SK-N-SH (cell line): ENCODE data around the gene MXI1. TPM values are rescaled to one million over a fixed set of nuclear protein-coding genes. Genes with fewer than 3 reads are reported as not detected.

Experiments used
- CTCF ChIA-PET: fragments of 300-600, 350-600 bp; formaldehyde crosslinking; extraction: SDS; loops from one replicate; lab custom pipeline; 2021; lab: Yijun Ruan, JAX
- POLR2A ChIA-PET: fragments of 350-600 bp; sonication (Branson Sonifier 250); formaldehyde crosslinking; extraction: SDS; loops from one replicate; lab custom pipeline; 2020; ENCODE audit warnings: antibody characterized with exemption, inconsistent platforms; lab: Yijun Ruan, JAX
- DNase-seq: peaks from one replicate; pipeline ENCODE4 v3.0.0; 2012
- H2AFZ ChIP-seq: fragments of 200-600 bp; sonication (generic); 2 replicates; pipeline ENCODE4 v1.8.1; 2016; ENCODE audit warnings: antibody characterized with exemption, mild to moderate bottlenecking, low read depth
- H3F3A ChIP-seq: fragments of 200-600 bp; sonication (generic); replicated peaks from 2 replicates; pipeline ENCODE3; 2016; ENCODE audit warnings: antibody characterized with exemption, mild to moderate bottlenecking; ENCODE audit not compliant: insufficient read depth
- H3K27ac ChIP-seq, 2 experiments: fragments of 200-500 bp in 1 of 2; fragments of 200-600 bp in 1 of 2; sonication (Bioruptor generic) in 1 of 2; sonication (generic), shearing (Covaris generic) in 1 of 2; 2 replicates each; pipeline versions ENCODE4 v1.5.1 to v1.6.1; 2014 to 2016; ENCODE audit warnings: low read depth in 2 of 2, inconsistent platforms in 1 of 2, low read length in 1 of 2, mild to moderate bottlenecking in 1 of 2, mixed read lengths in 1 of 2
- H3K27me3 ChIP-seq: fragments of 200-600 bp; sonication (generic), shearing (Covaris generic); 2 replicates; pipeline ENCODE4 v1.6.1; 2016; ENCODE audit warnings: mixed run types; ENCODE audit not compliant: insufficient read depth
- H3K36me3 ChIP-seq, 2 experiments: fragments of 200-500 bp in 1 of 2; fragments of 200-600 bp in 1 of 2; sonication (Bioruptor generic) in 1 of 2; sonication (generic) in 1 of 2; replicated peaks in 1 of 2; 2 replicates each; pipeline versions ENCODE3 to v1.5.1; 2014 to 2016; ENCODE audit warnings: low read length in 1 of 2, mild to moderate bottlenecking in 1 of 2; ENCODE audit not compliant: insufficient read depth in 2 of 2, control insufficient read depth in 1 of 2
- H3K4me1 ChIP-seq, 2 experiments: fragments of 200-500 bp in 1 of 2; fragments of 200-600 bp in 1 of 2; sonication (Bioruptor generic) in 1 of 2; sonication (generic), shearing (Covaris generic) in 1 of 2; 2 replicates each; pipeline versions ENCODE4 v1.5.1 to v1.6.1; 2014 to 2016; ENCODE audit warnings: low read depth in 1 of 2, low read length in 1 of 2, mixed run types in 1 of 2; ENCODE audit not compliant: insufficient read depth in 2 of 2, control insufficient read depth in 1 of 2
- H3K4me2 ChIP-seq: fragments of 200-600 bp; sonication (generic), shearing (Covaris generic); 2 replicates; pipeline ENCODE4 v1.6.1; 2017; ENCODE audit warnings: mixed run types
- H3K4me3 ChIP-seq, 2 experiments: fragments of 200-500 bp in 1 of 2; fragments of 200-600 bp in 1 of 2; sonication (Bioruptor generic) in 1 of 2; sonication (generic), shearing (Covaris generic) in 1 of 2; 2 replicates each; pipeline versions ENCODE4 v1.5.1 to v1.8.1; 2014 to 2016; ENCODE audit warnings: low read depth in 2 of 2, inconsistent platforms in 1 of 2, low read length in 1 of 2, mild to moderate bottlenecking in 1 of 2, mixed read lengths in 1 of 2, moderate library complexity in 1 of 2
- H3K79me2 ChIP-seq: fragments of 200-600 bp; sonication (generic); 2 replicates; pipeline ENCODE4 v1.8.1; 2017; ENCODE audit warnings: mild to moderate bottlenecking; ENCODE audit not compliant: insufficient read depth
- H3K9ac ChIP-seq: fragments of 200-600 bp; sonication (generic); 2 replicates; pipeline ENCODE4 v1.6.1; 2017; ENCODE audit warnings: mixed run types
- H3K9me2 ChIP-seq: fragments of 200-600 bp; sonication (generic); 2 replicates; pipeline ENCODE4 v1.6.1; 2017; ENCODE audit warnings: mixed run types
- H3K9me3 ChIP-seq: fragments of 200-600 bp; sonication (generic); 2 replicates; pipeline ENCODE4 v1.6.1; 2017; ENCODE audit warnings: mixed run types, mild to moderate bottlenecking, moderate library complexity
- H4K20me1 ChIP-seq: fragments of 200-600 bp; sonication (generic); 2 replicates; pipeline ENCODE4 v1.6.1; 2017; ENCODE audit warnings: mild to moderate bottlenecking, mixed run types; ENCODE audit not compliant: insufficient read depth
- CHD2 ChIP-seq: fragments of 150-350 bp; IDR thresholded peaks from 2 replicates; pipeline ENCODE4 v1.6.1; 2018; ENCODE audit warnings: low read length; ENCODE audit not compliant: partially characterized antibody
- CTCF ChIP-seq: fragments of 200-600 bp; sonication (generic); IDR thresholded peaks from 2 replicates; pipeline ENCODE4 v1.6.1; 2017; ENCODE audit warnings: antibody characterized with exemption, mild to moderate bottlenecking, moderate library complexity
- ELF1 ChIP-seq: IDR thresholded peaks from 2 replicates; pipeline ENCODE4 v1.4.0; 2012
- EP300 ChIP-seq, 2 experiments: IDR thresholded peaks; 2 replicates each; pipeline versions ENCODE4 v1.4.0 to v1.6.1; 2012; ENCODE audit warnings: borderline replicate concordance in 1 of 2, low read depth in 1 of 2, low read length in 1 of 2
- EZH2phosphoT487 ChIP-seq: fragments of 200-600 bp; sonication (generic); IDR thresholded peaks from 2 replicates; pipeline ENCODE4 v1.6.1; 2017; ENCODE audit warnings: low read depth, mixed run types, mild to moderate bottlenecking, antibody characterized with exemption, moderate library complexity, borderline replicate concordance
- FOXJ3 ChIP-seq: sonication (generic); formaldehyde crosslinking; IDR thresholded peaks from 2 replicates; pipeline ENCODE4 v1.5.1; 2020; ENCODE audit warnings: mild to moderate bottlenecking, missing genetic modification reagents
- FOXM1 ChIP-seq: IDR thresholded peaks from 2 replicates; pipeline ENCODE4 v1.4.0; 2012; ENCODE audit warnings: low read depth, mild to moderate bottlenecking
- GATA2 ChIP-seq: sonication (generic); formaldehyde crosslinking; IDR thresholded peaks from 2 replicates; pipeline ENCODE4 v1.5.0; 2020; ENCODE audit warnings: mild to moderate bottlenecking, missing genetic modification reagents
- IRF3 ChIP-seq: fragments of 150-350 bp; IDR thresholded peaks from 2 replicates; pipeline ENCODE4 v1.6.1; 2016; ENCODE audit warnings: mild to moderate bottlenecking, low read depth, low read length
- JUND ChIP-seq: IDR thresholded peaks from 2 replicates; pipeline ENCODE4 v1.4.0; 2012
- MAX ChIP-seq: IDR thresholded peaks from 2 replicates; pipeline ENCODE4 v1.4.0; 2012; ENCODE audit warnings: low read depth
- MEF2A ChIP-seq: IDR thresholded peaks from 2 replicates; pipeline ENCODE4 v1.4.0; 2012; ENCODE audit warnings: low read depth, borderline replicate concordance
- MXI1 ChIP-seq: IDR thresholded peaks from 2 replicates; pipeline ENCODE4 v1.6.1; 2012; ENCODE audit warnings: mild to moderate bottlenecking, low read depth, low read length, improper control_type of control experiment
- NFIC ChIP-seq: IDR thresholded peaks from 2 replicates; pipeline ENCODE4 v1.4.0; 2012; ENCODE audit warnings: borderline replicate concordance
- NRF1 ChIP-seq: IDR thresholded peaks from 2 replicates; pipeline ENCODE4 v1.6.1; 2012; ENCODE audit warnings: low read depth, mild to moderate bottlenecking, low read length
- PBX3 ChIP-seq: IDR thresholded peaks from 2 replicates; pipeline ENCODE4; 2012
- POLR2AphosphoS5 ChIP-seq: IDR thresholded peaks from 2 replicates; pipeline ENCODE4 v1.6.1; 2012; ENCODE audit warnings: low read depth, low read length
- RAD21 ChIP-seq: IDR thresholded peaks from 2 replicates; pipeline ENCODE4 v1.6.1; 2012; ENCODE audit warnings: mild to moderate bottlenecking, low read length
- RCOR1 ChIP-seq: fragments of 150-350 bp; IDR thresholded peaks from 2 replicates; pipeline ENCODE4 v1.6.1; 2017; ENCODE audit warnings: antibody characterized with exemption, low read length
- RFX5 ChIP-seq: IDR thresholded peaks from 2 replicates; pipeline ENCODE4 v1.6.1; 2012; ENCODE audit warnings: mild to moderate bottlenecking, improper control_type of control experiment, low read length
- SMC3 ChIP-seq: IDR thresholded peaks from 2 replicates; pipeline ENCODE4 v1.6.1; 2012; ENCODE audit warnings: low read depth, low read length, improper control_type of control experiment
- TAF1 ChIP-seq: IDR thresholded peaks from 2 replicates; pipeline ENCODE4 v1.6.1; 2012; ENCODE audit warnings: low read depth, mild to moderate bottlenecking, low read length, moderate library complexity, borderline replicate concordance
- USF1 ChIP-seq: IDR thresholded peaks from 2 replicates; pipeline ENCODE4 v1.4.0; 2012; ENCODE audit warnings: low read depth, borderline replicate concordance
- USF2 ChIP-seq: fragments of 150-350 bp; IDR thresholded peaks from 2 replicates; pipeline ENCODE4 v1.6.1; 2017; ENCODE audit warnings: antibody characterized with exemption, low read length, low read depth, borderline replicate concordance
- ZBTB33 ChIP-seq: IDR thresholded peaks from 2 replicates; pipeline ENCODE4 v1.4.0; 2012; ENCODE audit warnings: low read depth, borderline replicate concordance
- WGBS: methylation state at CpG from one replicate; pipeline ENCODE4 v1.1.6; 2017; ENCODE audit warnings: low lambda C conversion rate; 5-methylcytosine and 5-hydroxymethylcytosine counted together
- polyA plus RNA-seq, 3 experiments: library from polyadenylated mRNA; depleted of rRNA; stranded (reverse); fragments of >200 nt; gene quantifications; 2 replicates each; pipeline ENCODE4 v1.2.3, GENCODE V29; 2012

Gene MXI1
- polyA plus RNA-seq, 1 of the 3 experiments (the other 2 are of a cell fraction) = 13.8 TPM

GRCh38 chr10:110225756-110226542, 18.5 kb downstream of the MXI1 start:
- no peaks in the 10 kb centered on the region for H3K9me2 ChIP-seq
- peak; percentile 93 for DNase-seq
- no peaks in the 10 kb centered on the region for H3F3A ChIP-seq
- H3K27me3 ChIP-seq = no peaks in the 10 kb centered on the region
- WGBS = 0% methylated on average over 31 of the region's 103 CpGs
- H4K20me1 ChIP-seq = no peaks in the 10 kb centered on the region
- peak overlapping the region; percentile 71 to 83 for H3K4me3 ChIP-seq
- ChIA-PET POLR2A (interaction anchor here (1.1 to 2.0 kb wide), 2 partner anchors 16 to 17 kb away, joined by 3 to 11 read pairs; no protein-coding TSS in a partner anchor), CTCF (interaction anchor here (0.7 to 6.0 kb wide), 12 partner anchors 10 to 503 kb away, joined by 3 to 32 read pairs (median 4); partner anchors contain the start of gene MXI1)
- H3K36me3 ChIP-seq = peaks cover 0 to 24% of the 10 kb centered on the region in 2 experiments
- H2AFZ ChIP-seq = peak overlapping the region; percentile 86; the same call in 1 of the 2 replicates
- H3K9me3 ChIP-seq = no peaks in the 10 kb centered on the region
- peak overlapping the region; percentile 74 for H3K4me2 ChIP-seq
- peak overlapping the region; percentile 75 to 93; a peak in 3 of 4 replicates for H3K27ac ChIP-seq
- no peaks in the 10 kb centered on the region for H3K79me2 ChIP-seq
- peak overlapping the region; percentile 71; the same call in 1 of the 2 replicates for H3K9ac ChIP-seq
- peaks cover 0 to 10% of the 10 kb centered on the region in 2 experiments; a peak in 2 of 4 replicates for H3K4me1 ChIP-seq
- TF ChIP-seq CTCF (peak; percentile 64), GATA2 (CRISPR knock-in tag) (no peak), RFX5 (peak; percentile 75; the same call in 1 of the 2 replicates), RAD21 (peak; percentile 38), RCOR1 (no peak), EZH2phosphoT487 (no peak), USF2 (no peak), MEF2A (no peak), NFIC (no peak), ZBTB33 (no peak), IRF3 (no peak), EP300 (IDR thresholded peaks at IDR 0.05; ENCODE audit: borderline replicate concordance in 1 of 2, low read depth in 1 of 2, low read length in 1 of 2) (no peak), MAX (peak; percentile 46), JUND (no peak), NRF1 (peak; percentile 73), FOXM1 (no peak), CHD2 (peak; percentile 88), POLR2AphosphoS5 (no peak), MXI1 (no peak; the same call in none of the 2 replicates), SMC3 (peak; percentile 59), TAF1 (no peak), PBX3 (no peak), ELF1 (peak; percentile 65), FOXJ3 (no peak), USF1 (no peak)
